HG03521 (cell line): ENCODE data around the gene SYT8.

Source experiments
- ATAC-seq: cut with Tn5 transposase; IDR thresholded peaks from one replicate; pipeline ENCODE4 v1.9.1; 2021; ENCODE audit warnings: mild to moderate bottlenecking, moderate library complexity; ENCODE audit not compliant: unreplicated experiment

SYT8 gene

GRCh38 chr11:1817000-1817399, 17.8 kb upstream of the SYT8 start:
- ATAC-seq: no peak

- no peak for ATAC-seq
Measured at GRCh38 chr11:1817511-1817910, 17.3 kb upstream of the SYT8 start.

DNA sequence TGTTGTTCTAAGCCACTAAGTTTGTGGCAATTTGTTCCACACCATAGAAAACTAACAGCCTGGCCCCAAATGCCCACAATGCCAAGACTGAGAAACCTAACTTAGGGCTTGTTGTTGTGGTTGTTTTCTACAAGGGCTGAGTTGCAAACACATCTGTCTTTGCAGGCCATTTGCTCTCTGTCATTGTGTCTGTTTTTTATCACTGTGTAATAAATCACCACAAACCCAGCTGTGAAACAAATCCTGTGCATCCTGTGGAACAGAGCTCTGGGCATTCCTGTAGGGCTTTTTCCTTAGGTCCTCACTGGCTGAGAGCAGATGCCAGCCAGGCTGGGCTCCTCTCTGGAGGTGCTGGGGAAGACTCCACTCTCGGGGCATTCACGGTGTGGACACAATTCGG, 15.7 kb upstream of the SYT8 start:
- ATAC-seq: no peak

DNA sequence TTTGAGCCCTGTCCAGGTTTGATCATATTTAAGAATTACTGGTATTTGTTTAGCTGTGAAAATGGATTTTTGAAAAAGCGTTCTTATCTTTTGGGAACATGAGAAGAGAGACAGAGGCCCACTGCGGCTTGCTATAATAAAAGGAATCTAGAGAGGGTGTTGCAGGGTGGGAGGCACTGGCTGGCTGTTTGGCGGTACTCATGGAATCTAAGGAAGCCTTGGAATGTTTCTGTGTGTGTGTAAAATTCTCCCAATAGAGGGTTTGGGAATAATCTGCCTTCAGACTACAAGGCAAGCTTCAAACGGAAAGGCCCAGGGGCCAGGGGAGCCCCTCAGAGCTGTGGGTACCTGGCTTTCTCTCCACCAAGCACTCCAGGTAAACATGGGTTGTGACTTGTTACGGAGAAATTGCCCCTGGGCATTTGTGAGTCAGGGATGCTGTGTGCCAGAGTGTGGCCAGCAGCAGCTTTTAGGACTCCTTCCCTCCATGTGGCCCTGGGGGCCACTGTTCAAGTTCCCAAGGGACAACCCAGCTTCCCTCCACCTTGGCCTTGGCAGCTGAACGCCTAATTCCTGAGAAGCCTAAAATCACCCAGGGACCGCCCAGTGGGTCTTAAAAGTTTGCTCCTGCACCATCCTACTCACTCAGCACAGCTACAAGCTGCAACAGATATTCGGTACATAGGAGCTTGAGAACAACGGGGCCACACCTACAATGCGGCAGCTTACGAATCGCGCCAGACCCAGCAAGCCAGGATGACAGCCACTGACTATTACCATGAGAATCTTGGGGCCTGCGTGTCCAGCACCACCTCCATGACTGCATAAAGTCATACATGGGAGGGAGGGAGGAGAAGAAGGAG, 14.1 kb upstream of the SYT8 start:
- ATAC-seq: no peak

DNA sequence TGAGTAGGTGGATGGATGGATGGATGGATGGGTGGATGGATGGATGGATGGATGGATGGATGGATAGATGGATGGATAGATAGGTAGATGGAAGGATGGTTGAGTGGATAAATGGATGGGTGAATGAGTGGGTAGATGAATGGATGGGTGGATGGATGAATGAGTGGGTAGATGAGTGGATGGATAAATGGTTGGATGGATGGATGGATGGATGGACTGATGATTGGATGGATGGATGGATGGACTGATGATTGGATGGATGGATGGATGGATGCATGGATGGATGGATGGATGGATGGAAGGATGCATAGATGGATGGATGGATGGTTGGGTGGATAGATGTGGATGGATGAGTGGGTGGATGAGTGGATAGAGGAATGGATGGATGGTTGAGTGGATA, 13.2 kb upstream of the SYT8 start:
- no peak for ATAC-seq

DNA sequence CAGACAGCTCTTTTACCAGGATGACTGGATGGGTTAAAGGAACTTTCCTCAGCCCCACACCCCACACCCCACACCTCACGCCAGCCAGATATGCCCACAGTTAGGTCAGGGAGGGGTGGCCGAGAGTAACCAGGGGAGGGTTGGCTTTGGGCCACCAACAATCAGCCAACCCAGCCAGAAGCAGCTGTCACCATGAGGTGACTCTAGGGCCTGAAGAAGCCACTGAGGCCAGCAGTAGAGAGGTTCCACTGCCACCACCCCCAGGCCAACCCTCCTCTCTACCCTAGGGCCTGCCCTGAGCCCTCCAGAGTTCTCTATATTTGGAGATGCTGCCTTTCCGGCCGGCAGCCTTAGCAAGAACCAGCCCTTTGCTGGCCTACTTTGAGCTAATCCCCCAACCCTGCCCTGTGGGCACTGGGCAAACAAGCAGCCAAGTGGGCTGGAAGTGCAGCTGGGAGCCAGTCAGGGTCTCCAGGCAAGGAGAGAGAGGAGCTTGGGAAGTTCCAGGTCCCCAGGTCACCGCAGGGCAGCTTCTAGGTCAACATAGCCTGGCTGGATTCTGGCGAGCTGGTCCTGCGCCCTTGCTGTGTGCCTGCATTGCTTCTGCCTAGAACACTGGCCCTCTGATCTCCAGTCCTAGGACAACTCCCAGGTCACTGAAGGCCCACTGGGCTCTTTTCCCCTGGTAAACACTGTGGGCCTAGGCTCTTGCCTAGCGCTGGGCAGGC, 12.0 kb upstream of the SYT8 start:
- no peak for ATAC-seq

GRCh38 chr11:1823376-1824220, 11.2 kb upstream of the SYT8 start:
- no peak for ATAC-seq

DNA sequence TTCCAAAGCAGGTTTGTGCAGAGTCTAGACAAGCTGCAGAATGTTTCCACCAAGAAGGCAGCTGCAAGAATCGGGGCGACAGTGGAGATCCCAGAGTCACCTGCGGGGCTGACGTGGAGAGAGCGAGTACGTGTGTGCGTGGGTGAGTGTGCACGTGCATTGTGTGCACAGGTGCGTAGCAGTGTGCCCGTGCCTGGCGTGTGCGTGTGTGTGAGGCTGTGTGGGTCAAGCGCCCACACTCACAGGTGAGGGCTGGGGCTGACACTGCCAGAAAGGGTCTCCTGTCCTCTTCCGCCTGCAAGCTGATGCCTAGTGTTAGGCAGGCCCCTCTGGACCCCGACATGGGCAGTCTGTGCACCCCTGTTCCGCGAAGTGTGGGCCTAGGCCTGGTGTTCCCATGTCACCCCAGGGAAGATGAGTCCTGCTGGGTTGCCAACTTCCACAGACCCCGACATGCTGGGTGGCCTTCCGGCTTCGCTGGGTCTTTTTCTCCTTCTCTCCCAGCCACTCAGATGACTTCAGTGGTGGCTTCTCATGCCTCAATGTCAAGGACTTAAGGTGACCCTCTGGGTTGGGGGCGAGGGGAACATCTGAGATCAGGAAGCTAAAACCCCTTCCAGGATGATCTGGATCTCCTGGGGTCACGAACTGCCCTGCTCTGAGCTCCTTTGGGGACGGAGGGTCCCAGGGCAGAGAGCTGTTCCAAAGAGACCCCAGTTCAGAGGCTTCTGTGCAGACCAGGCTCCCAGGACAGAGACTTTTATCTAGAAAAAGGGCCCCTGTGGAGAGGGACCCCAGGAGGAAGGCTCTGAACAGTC, 10.4 kb upstream of the SYT8 start:
- no peak for ATAC-seq

DNA sequence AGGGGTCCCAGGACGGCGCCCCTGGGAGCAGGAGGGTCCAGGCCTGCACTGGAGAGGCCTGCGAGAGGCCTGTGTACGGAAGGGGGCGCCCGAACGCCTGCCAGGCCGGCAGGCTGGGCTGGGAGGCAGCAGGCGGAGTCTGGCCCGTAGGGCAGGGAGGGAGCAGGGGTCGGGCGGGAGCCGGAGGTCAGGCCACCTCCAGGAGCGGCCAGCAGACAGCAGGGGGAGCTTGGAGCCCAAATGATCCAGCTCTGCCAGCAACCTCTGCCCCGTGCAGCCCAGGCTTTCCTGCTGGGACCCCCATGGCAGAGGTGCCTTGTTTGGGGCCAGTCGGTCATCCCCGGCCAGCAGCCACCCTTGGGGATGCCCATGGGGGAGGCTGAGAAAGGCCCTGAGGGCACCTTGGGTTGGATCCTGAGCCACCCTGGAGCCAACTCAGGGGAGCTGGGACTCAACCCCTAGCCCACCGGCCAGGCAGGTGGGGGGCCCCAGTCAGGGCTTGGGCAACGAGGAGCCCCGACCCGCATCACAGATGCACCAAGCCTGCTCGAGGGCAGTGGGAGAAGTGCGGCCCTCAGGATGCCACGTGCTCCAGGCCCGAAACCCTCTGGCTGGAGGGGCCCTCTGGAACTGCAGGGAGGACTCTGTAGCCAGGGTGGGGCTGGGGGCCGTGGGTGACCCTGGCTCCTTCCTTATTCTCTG, 9.6 kb upstream of the SYT8 start:
- ATAC-seq: no peak

DNA sequence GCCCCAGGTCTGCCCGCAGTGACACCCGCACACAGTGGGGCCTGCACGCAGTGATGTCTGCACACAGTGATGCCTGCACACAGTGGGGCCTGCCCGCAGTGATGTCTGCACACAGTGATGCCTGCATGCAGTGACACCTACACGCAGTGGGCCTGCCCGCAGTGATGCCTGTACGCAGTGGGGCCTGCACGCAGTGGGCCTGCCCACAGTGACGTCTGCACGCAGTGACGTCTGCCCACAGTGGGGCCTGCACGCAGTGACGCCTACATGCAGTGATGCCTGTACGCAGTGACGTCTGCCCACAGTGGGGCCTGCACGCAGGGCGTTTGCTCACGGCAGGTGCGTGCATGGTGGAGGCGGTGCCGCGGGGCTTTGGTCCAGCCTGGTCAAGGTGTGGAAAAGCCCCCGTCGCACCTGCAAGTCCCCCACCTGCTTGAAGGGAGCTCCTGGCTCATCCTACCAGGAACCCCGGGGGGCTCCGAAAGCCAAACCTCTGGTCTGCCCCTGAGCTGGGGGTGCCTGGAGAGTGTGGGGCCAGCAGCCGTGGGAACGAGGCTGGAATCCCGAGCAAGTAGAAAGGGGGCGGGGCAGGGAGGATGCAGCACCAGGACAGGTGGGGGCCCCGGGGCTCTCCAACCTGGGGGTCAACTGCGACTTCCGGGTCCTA, 8.9 kb upstream of the SYT8 start:
- no peak for ATAC-seq

- ATAC-seq: no peak
Measured at GRCh38 chr11:1826552-1827094, 8.2 kb upstream of the SYT8 start.

DNA sequence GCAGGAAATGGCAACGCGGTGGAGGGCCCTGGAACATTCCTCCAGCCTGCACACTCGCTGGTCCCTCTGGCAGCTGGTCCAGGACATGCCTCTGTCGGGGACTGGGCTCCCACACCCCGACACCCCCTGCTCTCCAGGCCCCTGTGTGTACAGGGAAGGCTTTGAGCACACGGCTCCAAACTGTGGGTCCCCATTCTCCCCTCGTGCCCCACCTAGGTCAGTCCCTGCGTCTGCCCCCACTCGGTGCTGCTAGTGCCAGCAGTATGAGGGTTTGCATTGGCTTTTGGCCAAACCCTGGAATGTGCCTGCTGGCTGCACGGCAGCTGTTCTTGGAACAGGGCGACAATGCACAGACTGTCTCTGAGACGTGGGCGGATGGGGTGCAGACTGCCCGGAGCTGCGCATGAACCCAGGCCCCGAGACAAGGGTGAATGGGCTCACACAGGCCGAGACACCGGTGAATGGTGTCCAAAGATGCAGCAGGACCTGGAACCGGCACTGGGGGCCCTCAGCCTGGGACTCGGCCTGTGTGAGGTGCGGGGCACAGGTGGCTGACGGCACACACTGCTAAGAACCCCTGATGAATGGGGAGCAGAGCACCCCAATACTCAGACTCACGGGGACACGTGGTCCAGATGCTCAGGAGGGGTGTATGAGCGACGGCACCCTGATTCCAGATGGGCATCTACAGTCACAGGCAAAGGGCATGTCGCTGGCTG, 7.5 kb upstream of the SYT8 start:
- ATAC-seq: no peak

- ATAC-seq: no peak
Measured at GRCh38 chr11:1827931-1828330, 6.9 kb upstream of the SYT8 start.

- ATAC-seq: no peak
Measured at GRCh38 chr11:1828542-1828941, 6.2 kb upstream of the SYT8 start.

DNA sequence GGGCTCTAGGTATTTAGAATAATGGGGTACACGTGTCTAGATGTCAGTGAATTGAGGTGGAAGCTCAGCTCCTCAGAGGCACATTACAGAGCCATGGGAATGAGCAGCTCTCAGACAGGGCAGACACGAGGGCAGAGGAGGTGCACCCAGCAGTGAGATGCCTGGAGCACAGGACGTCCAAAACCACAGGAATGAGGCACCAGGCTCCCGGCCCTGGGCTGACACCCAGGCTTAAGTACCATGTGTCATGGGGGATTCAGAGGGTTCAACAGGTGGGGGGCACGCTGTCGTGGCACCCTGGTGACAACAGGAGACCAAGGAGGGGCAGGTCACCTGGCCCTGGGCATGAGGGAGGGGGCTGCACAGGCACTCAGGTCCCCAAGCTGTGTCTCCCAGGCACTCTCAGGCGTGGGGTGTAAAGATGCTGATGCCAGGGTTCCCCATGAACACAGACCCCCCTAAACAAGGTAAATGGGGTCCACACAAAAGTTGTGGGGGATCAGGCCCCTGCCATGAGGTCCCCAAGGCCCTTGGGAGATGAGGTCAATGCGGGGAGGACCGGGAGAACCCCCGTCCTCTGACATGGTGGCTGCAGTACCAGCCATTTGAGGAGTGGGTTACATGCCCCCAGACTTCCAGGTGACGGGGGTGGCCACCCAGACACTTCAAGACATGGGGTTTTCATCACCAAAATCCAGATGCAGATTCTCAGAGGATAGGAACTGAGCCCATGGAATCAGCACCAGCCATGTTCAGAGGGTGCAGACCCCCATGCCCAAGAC, 5.6 kb upstream of the SYT8 start:
- no peak for ATAC-seq

DNA sequence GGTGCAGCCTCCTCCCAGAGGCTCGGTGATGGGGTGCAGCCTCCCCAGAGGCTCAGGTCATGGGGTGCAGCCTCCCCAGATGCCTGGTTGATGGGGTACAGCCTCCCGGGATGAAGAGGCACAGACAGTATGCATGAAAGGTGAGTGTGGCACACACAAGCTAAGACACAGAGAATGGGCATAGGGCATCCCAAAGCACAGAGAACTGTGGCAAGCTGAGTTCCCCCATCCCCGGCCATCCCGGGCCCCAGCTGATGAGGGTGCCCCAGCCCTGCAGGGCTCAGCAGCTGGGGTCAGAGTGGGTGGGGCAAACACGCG, 4.8 kb upstream of the SYT8 start:
- ATAC-seq: no peak

DNA sequence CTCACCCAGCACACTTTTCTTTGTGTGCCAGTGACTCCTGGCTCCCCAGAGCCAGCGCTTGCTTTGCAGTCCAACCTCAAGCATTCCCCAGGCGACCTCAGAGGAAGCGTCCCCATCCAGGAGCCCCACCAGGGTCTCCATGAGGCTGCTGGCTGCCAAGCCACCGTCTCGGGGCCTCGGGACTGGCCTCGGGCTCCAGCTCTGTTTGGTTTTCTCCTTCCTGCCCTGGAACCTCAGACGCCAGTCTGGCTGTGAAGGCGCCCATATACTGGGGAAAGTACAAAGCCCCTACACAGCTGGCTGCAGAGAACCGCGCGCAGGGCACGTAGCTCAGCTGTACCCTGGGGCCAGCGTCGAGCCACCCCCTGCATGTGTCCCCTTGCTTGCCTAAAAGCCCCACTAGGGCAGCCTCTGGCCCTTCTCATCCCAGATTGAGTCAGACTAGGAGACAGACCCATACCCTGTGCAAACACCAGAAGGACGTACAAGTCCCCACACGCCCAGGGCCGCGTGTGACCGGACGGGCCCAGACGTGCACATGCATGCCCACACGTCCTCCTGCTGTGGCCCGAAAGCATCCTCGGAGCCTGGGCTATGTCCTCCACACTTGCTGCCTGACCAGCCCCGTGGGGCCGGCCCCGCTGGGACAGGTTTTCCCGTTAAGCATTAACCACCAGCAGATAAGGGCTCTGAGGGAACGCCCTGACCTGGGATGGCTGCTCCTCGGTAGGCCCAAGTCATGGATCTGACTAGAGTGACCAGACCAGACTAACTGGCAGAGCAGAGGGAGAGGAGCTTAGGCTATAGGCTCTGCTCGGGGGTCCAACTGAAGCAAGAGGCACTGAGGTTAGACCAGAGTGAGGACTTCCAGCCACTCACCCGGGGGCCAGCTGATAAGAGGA, 4.2 kb upstream of the SYT8 start:
- no peak for ATAC-seq
